DND-41 (cell line): ENCODE measurements around the gene SLC10A1.

Source experiments
- ATAC-seq: fragments of 200-7000 bp; cut with Tn5 transposase; 3 replicates; pipeline ENCODE4 v1.9.1; 2021; ENCODE audit warnings: low read depth; ENCODE audit not compliant: insufficient read depth
- DNase-seq: peaks from one replicate; pipeline ENCODE4 v3.0.0-alpha.2; 2020
- H2AFZ ChIP-seq: 2 replicates; pipeline ENCODE4 v1.6.0; 2012; ENCODE audit warnings: low read depth, low read length
- H3K27ac ChIP-seq: 2 replicates; pipeline ENCODE4 v1.5.1; 2012; ENCODE audit warnings: low read length, inconsistent platforms
- H3K27me3 ChIP-seq: fragments of 200-600 bp; sonication (generic); 2 replicates; pipeline ENCODE4 v1.6.0; 2012; ENCODE audit warnings: low read length, mild to moderate bottlenecking, inconsistent platforms; ENCODE audit not compliant: insufficient read depth, poor library complexity
- H3K36me3 ChIP-seq: 2 replicates; pipeline ENCODE4 v1.5.1; 2012; ENCODE audit warnings: low read length, inconsistent platforms; ENCODE audit not compliant: insufficient read depth
- H3K4me1 ChIP-seq: 2 replicates; pipeline ENCODE4 v1.5.1; 2012; ENCODE audit warnings: mild to moderate bottlenecking, low read length; ENCODE audit not compliant: insufficient read depth
- H3K4me2 ChIP-seq: 2 replicates; pipeline ENCODE4 v1.6.0; 2012; ENCODE audit warnings: mild to moderate bottlenecking, moderate library complexity, low read length, inconsistent platforms; ENCODE audit not compliant: insufficient read depth
- H3K4me3 ChIP-seq, 2 experiments: fragments of 200-600 bp in 1 of 2; shearing (Covaris generic) in 1 of 2; 2 replicates each; pipeline ENCODE4 v1.5.1; 2012 to 2016; ENCODE audit warnings: inconsistent platforms in 2 of 2, low read length in 2 of 2, mild to moderate bottlenecking in 2 of 2, low read depth in 1 of 2, moderate library complexity in 1 of 2
- H3K79me2 ChIP-seq: 2 replicates; pipeline ENCODE4 v1.6.0; 2012; ENCODE audit warnings: low read length, inconsistent platforms; ENCODE audit not compliant: insufficient read depth
- H3K9ac ChIP-seq: 2 replicates; pipeline ENCODE4 v1.6.0; 2012; ENCODE audit warnings: low read depth, mild to moderate bottlenecking, inconsistent platforms, low read length, moderate library complexity
- H3K9me3 ChIP-seq: 2 replicates; pipeline ENCODE4 v1.5.1; 2012; ENCODE audit warnings: low read length, moderate library complexity, mild to moderate bottlenecking, inconsistent platforms; ENCODE audit not compliant: insufficient read depth, severe bottlenecking
- H4K20me1 ChIP-seq: 2 replicates; pipeline ENCODE4 v1.6.0; 2012; ENCODE audit warnings: low read length; ENCODE audit not compliant: insufficient read depth
- CTCF ChIP-seq: IDR thresholded peaks from 2 replicates; pipeline ENCODE4 v1.5.1; 2012; ENCODE audit warnings: borderline replicate concordance, low read length, moderate library complexity, mild to moderate bottlenecking; ENCODE audit not compliant: poor library complexity, severe bottlenecking; ENCODE audit errors: extremely low read depth
- EZH2 ChIP-seq: IDR thresholded peaks from 3 replicates; pipeline ENCODE4 v1.6.1; 2012; ENCODE audit warnings: borderline replicate concordance, low read depth, mild to moderate bottlenecking, moderate library complexity, low read length, inconsistent platforms; ENCODE audit not compliant: severe bottlenecking

Gene SLC10A1

GRCh38 chr14:69754487-69754886, 42.6 kb downstream of the SLC10A1 start:
- ATAC-seq (no peak), DNase-seq (no peak)
- Histone ChIP-seq H3K27ac (no peak overlapping the region), H3K27me3 (no peaks in the 10 kb centered on the region), H4K20me1 (no peaks in the 10 kb centered on the region), H3K4me1 (no peaks in the 10 kb centered on the region), H3K4me3 (no peak overlapping the region), H3K9me3 (no peaks in the 10 kb centered on the region), H3K79me2 (no peaks in the 10 kb centered on the region), H3K4me2 (no peak overlapping the region), H3K36me3 (no peaks in the 10 kb centered on the region), H2AFZ (no peak overlapping the region), H3K9ac (no peak overlapping the region)
- TF ChIP-seq CTCF (no peak), EZH2 (no peak)

GRCh38 chr14:69753860-69754259, 43.2 kb downstream of the SLC10A1 start:
- Histone ChIP-seq H3K9me3 (no peaks in the 10 kb centered on the region), H3K79me2 (no peaks in the 10 kb centered on the region), H3K4me3 (no peak overlapping the region), H4K20me1 (no peaks in the 10 kb centered on the region), H3K9ac (no peak overlapping the region), H3K36me3 (no peaks in the 10 kb centered on the region), H3K4me1 (no peaks in the 10 kb centered on the region), H3K27me3 (no peaks in the 10 kb centered on the region), H3K27ac (no peak overlapping the region), H3K4me2 (no peak overlapping the region), H2AFZ (no peak overlapping the region)
- DNase-seq (no peak), ATAC-seq (no peak)
- TF ChIP-seq EZH2: no peak
- no peak for TF ChIP-seq CTCF

GRCh38 chr14:69752773-69753172, 44.3 kb downstream of the SLC10A1 start:
- Histone ChIP-seq H3K4me3 (no peak overlapping the region), H3K27ac (no peak overlapping the region), H3K27me3 (no peaks in the 10 kb centered on the region), H3K79me2 (no peaks in the 10 kb centered on the region), H2AFZ (no peak overlapping the region), H3K36me3 (no peaks in the 10 kb centered on the region), H3K4me2 (no peak overlapping the region), H3K9ac (no peak overlapping the region), H4K20me1 (no peaks in the 10 kb centered on the region), H3K9me3 (no peaks in the 10 kb centered on the region), H3K4me1 (no peaks in the 10 kb centered on the region)
- DNase-seq (no peak), ATAC-seq (no peak)
- TF ChIP-seq CTCF (no peak), EZH2 (no peak)

- Histone ChIP-seq H3K4me3 (no peak overlapping the region), H4K20me1 (no peaks in the 10 kb centered on the region), H3K27me3 (no peaks in the 10 kb centered on the region), H3K27ac (no peak overlapping the region), H3K4me2 (no peak overlapping the region), H3K4me1 (0 out of 2 replicates have a peak, but pooled peaks cover 4% of the 10 kb centered on the region), H3K9me3 (no peaks in the 10 kb centered on the region), H3K36me3 (no peaks in the 10 kb centered on the region), H2AFZ (no peak overlapping the region), H3K79me2 (no peaks in the 10 kb centered on the region), H3K9ac (no peak overlapping the region)
- ATAC-seq (no peak), DNase-seq (no peak)
- TF ChIP-seq EZH2 (no peak), CTCF (no peak)
Measured at GRCh38 chr14:69750495-69750894, 46.5 kb downstream of the SLC10A1 start.
